Measurements from ENCODE around the gene CS.
A peak's percentile ranks its signal among the peaks of the same experiment; 100 is the strongest.
"Not testable (repeated sequence)": the region's sequence is repeated elsewhere in the genome, so short reads cannot be mapped to it uniquely, and the experiment has no call there.

The CS gene

GRCh38 chr12:56299853-56300643 lies at the start of gene CS:
Gene CS, minus strand, starts transcription at chr12:56300330. Its CDS starts 129 bp downstream, at chr12:56300201.
- peak within 1 kb of the TSS; percentile 79 for H3K27ac ChIP-seq (ENCODE audit: low read length)
- H3K9ac ChIP-seq (ENCODE audit: low read depth, low read length) = peak within 1 kb of the TSS; percentile 89
- peak within 1 kb of the TSS; percentile 94 for H3K4me3 ChIP-seq (ENCODE audit: low read length)
- no peaks in the 10 kb centered on the region for H3K9me3 ChIP-seq (ENCODE audit: insufficient read depth, low read depth, low read length)
- H3K27me3 ChIP-seq (ENCODE audit: insufficient read depth, low read length) = no peaks in the 10 kb centered on the region
- peaks cover 35% of the 10 kb centered on the region for H3K36me3 ChIP-seq (ENCODE audit: insufficient read depth, low read depth, low read length)
- H3K4me1 ChIP-seq (ENCODE audit: insufficient read depth, low read length) = no peaks in the 10 kb centered on the region

- no peaks in the 10 kb centered on the region for H3K9me3 ChIP-seq (ENCODE audit: insufficient read depth, low read depth, low read length)
- no peaks in the 10 kb centered on the region for H3K4me1 ChIP-seq (ENCODE audit: insufficient read depth, low read length)
- H3K27ac ChIP-seq (ENCODE audit: low read length) = no peak overlapping the region
- no peaks in the 10 kb centered on the region for H3K27me3 ChIP-seq (ENCODE audit: insufficient read depth, low read length)
- H3K4me3 ChIP-seq (ENCODE audit: low read length) = no peak overlapping the region
- H3K9ac ChIP-seq (ENCODE audit: low read depth, low read length) = no peak overlapping the region
- peaks cover 71% of the 10 kb centered on the region for H3K36me3 ChIP-seq (ENCODE audit: insufficient read depth, low read depth, low read length)
These were observed 48.6 kb upstream of the CS start for GRCh38 chr12:56348776-56349175.

- H3K36me3 ChIP-seq (ENCODE audit: insufficient read depth, low read depth, low read length) = peaks cover 71% of the 10 kb centered on the region
- H3K9me3 ChIP-seq (ENCODE audit: insufficient read depth, low read depth, low read length); H3K4me3 ChIP-seq (ENCODE audit: low read length); H3K27ac ChIP-seq (ENCODE audit: low read length); H3K4me1 ChIP-seq (ENCODE audit: insufficient read depth, low read length); H3K9ac ChIP-seq (ENCODE audit: low read depth, low read length); H3K27me3 ChIP-seq (ENCODE audit: insufficient read depth, low read length): not testable (repeated sequence)
These were observed 47.1 kb upstream of the CS start for GRCh38 chr12:56347255-56347654.

- Histone ChIP-seq H3K4me3 (ENCODE audit: low read length) (no peak overlapping the region), H3K9ac (ENCODE audit: low read depth, low read length) (no peak overlapping the region)
These were observed 46.5 kb upstream of the CS start for GRCh38 chr12:56346675-56347074.

GRCh38 chr12:56342290-56342689 lies 42.2 kb upstream of the CS start:
- peaks cover 32% of the 10 kb centered on the region for H3K36me3 ChIP-seq (ENCODE audit: insufficient read depth, low read depth, low read length)

More at GRCh38 chr12:56346675-56347074, 46.5 kb upstream of the CS start:
- Histone ChIP-seq H3K27ac (ENCODE audit: low read length) (no peak overlapping the region), H3K36me3 (ENCODE audit: insufficient read depth, low read depth, low read length) (peaks cover 69% of the 10 kb centered on the region), H3K27me3 (ENCODE audit: insufficient read depth, low read length) (no peaks in the 10 kb centered on the region), H3K4me1 (ENCODE audit: insufficient read depth, low read length) (no peaks in the 10 kb centered on the region), H3K9me3 (ENCODE audit: insufficient read depth, low read depth, low read length) (no peaks in the 10 kb centered on the region)

GRCh38 chr12:56341616-56342015 lies 41.5 kb upstream of the CS start:
- H3K27ac ChIP-seq (ENCODE audit: low read length) = no peak overlapping the region

More at GRCh38 chr12:56342290-56342689, 42.2 kb upstream of the CS start:
- not testable (repeated sequence) for H3K9ac ChIP-seq (ENCODE audit: low read depth, low read length); H3K27me3 ChIP-seq (ENCODE audit: insufficient read depth, low read length); H3K4me3 ChIP-seq (ENCODE audit: low read length); H3K9me3 ChIP-seq (ENCODE audit: insufficient read depth, low read depth, low read length); H3K27ac ChIP-seq (ENCODE audit: low read length)
- H3K4me1 ChIP-seq (ENCODE audit: insufficient read depth, low read length) = peaks cover 20% of the 10 kb centered on the region

GRCh38 chr12:56339158-56339422 lies 39.0 kb upstream of the CS start:
- H3K9ac ChIP-seq (ENCODE audit: low read depth, low read length) = peak overlapping the region; percentile 58
- no peaks in the 10 kb centered on the region for H3K27me3 ChIP-seq (ENCODE audit: insufficient read depth, low read length)
- H3K9me3 ChIP-seq (ENCODE audit: insufficient read depth, low read depth, low read length) = no peaks in the 10 kb centered on the region
- peaks cover 20% of the 10 kb centered on the region for H3K4me1 ChIP-seq (ENCODE audit: insufficient read depth, low read length)
- peak overlapping the region; percentile 28; the same call in 1 of the 2 replicates for H3K4me3 ChIP-seq (ENCODE audit: low read length)
- H3K36me3 ChIP-seq (ENCODE audit: insufficient read depth, low read depth, low read length) = peaks cover 17% of the 10 kb centered on the region
- peak overlapping the region; percentile 76 for H3K27ac ChIP-seq (ENCODE audit: low read length)

More at GRCh38 chr12:56341616-56342015, 41.5 kb upstream of the CS start:
- H3K36me3 ChIP-seq (ENCODE audit: insufficient read depth, low read depth, low read length) = peaks cover 32% of the 10 kb centered on the region
- no peaks in the 10 kb centered on the region for H3K27me3 ChIP-seq (ENCODE audit: insufficient read depth, low read length)
- peaks cover 20% of the 10 kb centered on the region for H3K4me1 ChIP-seq (ENCODE audit: insufficient read depth, low read length)
- H3K9me3 ChIP-seq (ENCODE audit: insufficient read depth, low read depth, low read length) = no peaks in the 10 kb centered on the region
- no peak overlapping the region for H3K4me3 ChIP-seq (ENCODE audit: low read length)
- no peak overlapping the region for H3K9ac ChIP-seq (ENCODE audit: low read depth, low read length)

GRCh38 chr12:56338308-56339157 lies 38.4 kb upstream of the CS start, which contains the start of gene IL23A:
Gene IL23A, plus strand, starts transcription at chr12:56338884. Its CDS starts 161 bp downstream, at chr12:56339045.
- peak within 1 kb of the TSS; percentile 33; the same call in 1 of the 2 replicates for H3K4me3 ChIP-seq (ENCODE audit: low read length)
- H3K9me3 ChIP-seq (ENCODE audit: insufficient read depth, low read depth, low read length) = no peaks in the 10 kb centered on the region
- peaks cover 20% of the 10 kb centered on the region for H3K4me1 ChIP-seq (ENCODE audit: insufficient read depth, low read length)
- H3K27me3 ChIP-seq (ENCODE audit: insufficient read depth, low read length) = no peaks in the 10 kb centered on the region
- H3K27ac ChIP-seq (ENCODE audit: low read length) = peak within 1 kb of the TSS; percentile 76
- H3K36me3 ChIP-seq (ENCODE audit: insufficient read depth, low read depth, low read length) = peaks cover 12% of the 10 kb centered on the region
- H3K9ac ChIP-seq (ENCODE audit: low read depth, low read length) = peak within 1 kb of the TSS; percentile 58

- peaks cover 4% of the 10 kb centered on the region for H3K36me3 ChIP-seq (ENCODE audit: insufficient read depth, low read depth, low read length)
- H3K4me3 ChIP-seq (ENCODE audit: low read length) = peak overlapping the region; percentile 33; the same call in 1 of the 2 replicates
- no peak overlapping the region for H3K27ac ChIP-seq (ENCODE audit: low read length)
- no peaks in the 10 kb centered on the region for H3K9me3 ChIP-seq (ENCODE audit: insufficient read depth, low read depth, low read length)
- 0 out of 2 replicates have a peak overlapping the region, but pooled peaks have one; percentile 5 for H3K9ac ChIP-seq (ENCODE audit: low read depth, low read length)
- peaks cover 26% of the 10 kb centered on the region for H3K4me1 ChIP-seq (ENCODE audit: insufficient read depth, low read length)
- no peaks in the 10 kb centered on the region for H3K27me3 ChIP-seq (ENCODE audit: insufficient read depth, low read length)
These were observed 37.7 kb upstream of the CS start for GRCh38 chr12:56337753-56338251.

- no peaks in the 10 kb centered on the region for H3K36me3 ChIP-seq (ENCODE audit: insufficient read depth, low read depth, low read length)
- H3K27me3 ChIP-seq (ENCODE audit: insufficient read depth, low read length) = no peaks in the 10 kb centered on the region
- H3K9ac ChIP-seq (ENCODE audit: low read depth, low read length) = no peak overlapping the region
- peaks cover 27% of the 10 kb centered on the region for H3K4me1 ChIP-seq (ENCODE audit: insufficient read depth, low read length)
- H3K9me3 ChIP-seq (ENCODE audit: insufficient read depth, low read depth, low read length) = no peaks in the 10 kb centered on the region
- no peak overlapping the region for H3K27ac ChIP-seq (ENCODE audit: low read length)
- H3K4me3 ChIP-seq (ENCODE audit: low read length) = no peak overlapping the region
These were observed 36.4 kb upstream of the CS start for GRCh38 chr12:56336361-56337167.

GRCh38 chr12:56335527-56335926 lies 35.4 kb upstream of the CS start:
- peaks cover 27% of the 10 kb centered on the region for H3K4me1 ChIP-seq (ENCODE audit: insufficient read depth, low read length)
- H3K27ac ChIP-seq (ENCODE audit: low read length); H3K27me3 ChIP-seq (ENCODE audit: insufficient read depth, low read length); H3K4me3 ChIP-seq (ENCODE audit: low read length); H3K9ac ChIP-seq (ENCODE audit: low read depth, low read length); H3K9me3 ChIP-seq (ENCODE audit: insufficient read depth, low read depth, low read length); H3K36me3 ChIP-seq (ENCODE audit: insufficient read depth, low read depth, low read length): not testable (repeated sequence)
